ENCODE measurements around the gene PRR36.

DNA sequence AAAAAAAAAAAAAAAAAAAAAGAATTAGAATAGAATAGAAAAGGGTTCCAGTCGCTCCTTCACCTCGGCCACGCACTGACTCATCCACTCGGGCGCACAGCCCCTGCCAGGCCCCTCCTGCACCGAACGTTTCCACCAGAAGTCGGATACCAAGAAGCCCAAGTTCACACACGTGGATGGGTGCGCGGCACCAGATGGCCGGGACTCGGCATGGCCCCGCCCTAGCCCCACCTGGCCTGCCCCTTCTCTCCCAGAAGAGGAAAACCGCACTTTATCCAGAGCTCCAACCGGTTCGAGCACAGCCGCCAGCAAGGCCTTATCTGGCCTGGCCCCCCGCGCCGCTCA is 5.9 kb downstream of the PRR36 start:
- TF ChIP-seq, protein P1, sequence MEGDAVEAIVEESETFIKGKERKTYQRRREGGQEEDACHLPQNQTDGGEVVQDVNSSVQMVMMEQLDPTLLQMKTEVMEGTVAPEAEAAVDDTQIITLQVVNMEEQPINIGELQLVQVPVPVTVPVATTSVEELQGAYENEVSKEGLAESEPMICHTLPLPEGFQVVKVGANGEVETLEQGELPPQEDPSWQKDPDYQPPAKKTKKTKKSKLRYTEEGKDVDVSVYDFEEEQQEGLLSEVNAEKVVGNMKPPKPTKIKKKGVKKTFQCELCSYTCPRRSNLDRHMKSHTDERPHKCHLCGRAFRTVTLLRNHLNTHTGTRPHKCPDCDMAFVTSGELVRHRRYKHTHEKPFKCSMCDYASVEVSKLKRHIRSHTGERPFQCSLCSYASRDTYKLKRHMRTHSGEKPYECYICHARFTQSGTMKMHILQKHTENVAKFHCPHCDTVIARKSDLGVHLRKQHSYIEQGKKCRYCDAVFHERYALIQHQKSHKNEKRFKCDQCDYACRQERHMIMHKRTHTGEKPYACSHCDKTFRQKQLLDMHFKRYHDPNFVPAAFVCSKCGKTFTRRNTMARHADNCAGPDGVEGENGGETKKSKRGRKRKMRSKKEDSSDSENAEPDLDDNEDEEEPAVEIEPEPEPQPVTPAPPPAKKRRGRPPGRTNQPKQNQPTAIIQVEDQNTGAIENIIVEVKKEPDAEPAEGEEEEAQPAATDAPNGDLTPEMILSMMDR (IDR thresholded peaks at IDR 0.05): no peak
- no peak for TF ChIP-seq POLR2A (IDR thresholded peaks at IDR 0.05)

Data from stomach (tissue), 4 donors.